IMR-90 (cell line): ENCODE measurements around the gene QPRT. TPM values are rescaled to one million over a fixed set of nuclear protein-coding genes. Genes with fewer than 3 reads are reported as not detected.

Experiments used
- ATAC-seq: fragments of 200-7000 bp; cut with Tn5 transposase; 2 replicates; pipeline ENCODE4 v1.9.1; 2020; ENCODE audit warnings: low read depth, mild to moderate bottlenecking, moderate library complexity
- BruUV-seq: library from RNA; stranded (reverse); fragments of 400-500 nt; replicated peaks from 2 replicates; lab custom pipeline; 2021; lab: Mats Ljungman, UMichigan
- CTCF ChIA-PET: fragments of 300-600 bp; formaldehyde crosslinking; extraction: SDS; loops from one replicate; lab custom pipeline; 2021; ENCODE audit warnings: antibody characterized with exemption; lab: Yijun Ruan, JAX
- POLR2A ChIA-PET: fragments of 300-600 bp; sonication (Branson Sonifier 250); formaldehyde crosslinking; loops from one replicate; lab custom pipeline; 2022; ENCODE audit warnings: antibody characterized with exemption; ENCODE audit not compliant: unreplicated experiment; lab: Charles Lee
- DNase-seq: peaks from one replicate; pipeline ENCODE4 v3.0.0; 2013
- H2AFZ ChIP-seq: replicated peaks from 2 replicates; pipeline ENCODE3; 2013; ENCODE audit warnings: low read length, mild to moderate bottlenecking; ENCODE audit not compliant: poor library complexity
- H2AK5ac ChIP-seq: 2 replicates; pipeline ENCODE4 v1.6.1; 2013; ENCODE audit warnings: low read depth, low read length, inconsistent platforms
- H2AK9ac ChIP-seq: replicated peaks from 2 replicates; pipeline ENCODE3; 2013; ENCODE audit warnings: mild to moderate bottlenecking, low read depth, low read length, moderate library complexity; ENCODE audit not compliant: poor library complexity
- H2BK120ac ChIP-seq: 2 replicates; pipeline ENCODE4 v1.6.1; 2013; ENCODE audit warnings: low read depth, low read length, inconsistent platforms
- H2BK15ac ChIP-seq: 3 replicates; pipeline ENCODE4 v1.6.1; 2013; ENCODE audit warnings: low read depth, low read length, inconsistent platforms
- H2BK20ac ChIP-seq: 2 replicates; pipeline ENCODE4 v1.6.1; 2013; ENCODE audit warnings: low read depth, mild to moderate bottlenecking, inconsistent platforms, low read length, moderate library complexity
- H2BK5ac ChIP-seq: 2 replicates; pipeline ENCODE4 v1.6.1; 2013; ENCODE audit warnings: mild to moderate bottlenecking, low read depth, low read length, inconsistent platforms; ENCODE audit not compliant: poor library complexity, severe bottlenecking
- H3K14ac ChIP-seq: replicated peaks from 2 replicates; pipeline ENCODE4 v1.6.1; 2013; ENCODE audit warnings: low read depth, low read length, inconsistent platforms
- H3K18ac ChIP-seq: 2 replicates; pipeline ENCODE4 v1.6.1; 2013; ENCODE audit warnings: low read depth, low read length, control low read depth
- H3K23ac ChIP-seq: 2 replicates; pipeline ENCODE4 v1.6.1; 2013; ENCODE audit warnings: low read depth, low read length, inconsistent platforms
- H3K27ac ChIP-seq: 2 replicates; pipeline ENCODE4 v1.5.1; 2013; ENCODE audit warnings: mild to moderate bottlenecking, control low read depth, low read length; ENCODE audit not compliant: insufficient read depth
- H3K27me3 ChIP-seq: 2 replicates; pipeline ENCODE4 v1.6.1; 2013; ENCODE audit warnings: low read length; ENCODE audit not compliant: control insufficient read depth, insufficient read depth
- H3K36me3 ChIP-seq: 2 replicates; pipeline ENCODE4 v1.6.1; 2013; ENCODE audit warnings: low read length, mixed read lengths; ENCODE audit not compliant: control insufficient read depth, insufficient read depth
- H3K4ac ChIP-seq: 2 replicates; pipeline ENCODE4 v1.6.1; 2013; ENCODE audit warnings: low read depth, low read length, inconsistent platforms
- H3K4me1 ChIP-seq: 2 replicates; pipeline ENCODE4 v1.6.1; 2013; ENCODE audit warnings: low read length, mixed read lengths; ENCODE audit not compliant: control insufficient read depth, insufficient read depth
- H3K4me2 ChIP-seq: 2 replicates; pipeline ENCODE4 v1.6.1; 2013; ENCODE audit warnings: low read depth, mild to moderate bottlenecking, control low read depth, low read length, moderate library complexity
- H3K4me3 ChIP-seq: 2 replicates; pipeline ENCODE4 v1.5.1; 2013; ENCODE audit warnings: low read depth, mild to moderate bottlenecking, control low read depth, low read length, moderate library complexity; ENCODE audit not compliant: insufficient read depth
- H3K56ac ChIP-seq: 2 replicates; pipeline ENCODE4 v1.6.1; 2013; ENCODE audit warnings: low read length, inconsistent platforms; ENCODE audit not compliant: insufficient read depth; ENCODE audit errors: extremely low read depth
- H3K79me1 ChIP-seq, 2 experiments: 2 replicates each; pipeline ENCODE4 v1.6.1; 2013; ENCODE audit warnings: low read length in 2 of 2, inconsistent platforms in 1 of 2, low read depth in 1 of 2
- H3K9ac ChIP-seq: 2 replicates; pipeline ENCODE4 v1.6.1; 2013; ENCODE audit warnings: low read depth, low read length, control low read depth
- H3K9me1 ChIP-seq: 2 replicates; pipeline ENCODE4 v1.6.1; 2013; ENCODE audit warnings: low read length, inconsistent platforms; ENCODE audit not compliant: insufficient read depth
- H3K9me3 ChIP-seq: 2 replicates; pipeline ENCODE4 v1.6.1; 2013; ENCODE audit warnings: low read length; ENCODE audit not compliant: control insufficient read depth, insufficient read depth
- H4K20me1 ChIP-seq: 2 replicates; pipeline ENCODE4 v1.6.1; 2013; ENCODE audit warnings: low read length, inconsistent platforms; ENCODE audit not compliant: insufficient read depth
- H4K5ac ChIP-seq: 2 replicates; pipeline ENCODE4 v1.6.1; 2013; ENCODE audit warnings: mild to moderate bottlenecking, low read depth, low read length, control low read depth
- H4K8ac ChIP-seq, 2 experiments: 2 replicates each; pipeline ENCODE4 v1.6.1; 2013; ENCODE audit warnings: low read depth in 2 of 2, low read length in 2 of 2, control low read depth in 1 of 2, inconsistent platforms in 1 of 2
- H4K91ac ChIP-seq: 2 replicates; pipeline ENCODE4 v1.6.1; 2013; ENCODE audit warnings: low read depth, low read length, inconsistent platforms; ENCODE audit not compliant: insufficient read depth
- BHLHE40 ChIP-seq: fragments of 150-350 bp; IDR thresholded peaks from 2 replicates; pipeline ENCODE4 v1.6.1; 2016; ENCODE audit warnings: mild to moderate bottlenecking, low read depth, low read length
- CEBPB ChIP-seq: IDR thresholded peaks from 2 replicates; pipeline ENCODE4 v1.6.1; 2012; ENCODE audit warnings: low read depth, low read length, improper control_type of control experiment
- CHD1 ChIP-seq: IDR thresholded peaks from 2 replicates; pipeline ENCODE4 v1.6.1; 2012; ENCODE audit warnings: low read depth, low read length, improper control_type of control experiment
- FOS ChIP-seq: fragments of 150-350 bp; IDR thresholded peaks from 2 replicates; pipeline ENCODE4 v1.6.1; 2016; ENCODE audit warnings: low read depth, low read length
- MAFK ChIP-seq: IDR thresholded peaks from 2 replicates; pipeline ENCODE4 v1.6.1; 2012; ENCODE audit warnings: low read depth, low read length, improper control_type of control experiment
- MAZ ChIP-seq: IDR thresholded peaks from 2 replicates; pipeline ENCODE4 v1.6.1; 2012; ENCODE audit warnings: low read depth, mild to moderate bottlenecking, low read length, improper control_type of control experiment, moderate library complexity, borderline replicate concordance
- MXI1 ChIP-seq: IDR thresholded peaks from 2 replicates; pipeline ENCODE4 v1.6.1; 2012; ENCODE audit warnings: low read depth, mild to moderate bottlenecking, low read length, moderate library complexity, borderline replicate concordance
- NFE2L2 ChIP-seq: fragments of 150-350 bp; IDR thresholded peaks from 2 replicates; pipeline ENCODE4 v1.6.1; 2016; ENCODE audit warnings: low read depth, mild to moderate bottlenecking, low read length
- POLR2A ChIP-seq: IDR thresholded peaks from 2 replicates; pipeline ENCODE4 v1.6.1; 2012; ENCODE audit warnings: mild to moderate bottlenecking, low read depth, low read length
- RAD21 ChIP-seq: IDR thresholded peaks from 2 replicates; pipeline ENCODE4 v1.6.1; 2012; ENCODE audit warnings: low read length, improper control_type of control experiment
- RCOR1 ChIP-seq: IDR thresholded peaks from 2 replicates; pipeline ENCODE4 v1.6.1; 2012; ENCODE audit warnings: mild to moderate bottlenecking, low read length, improper control_type of control experiment; ENCODE audit not compliant: insufficient replicate concordance
- RFX5 ChIP-seq: IDR thresholded peaks from 2 replicates; pipeline ENCODE4 v1.8.0; 2012; ENCODE audit warnings: low read depth, mild to moderate bottlenecking, low read length, moderate library complexity
- SMC3 ChIP-seq: fragments of 150-350 bp; IDR thresholded peaks from 2 replicates; pipeline ENCODE4 v1.6.1; 2016; ENCODE audit warnings: low read depth, mild to moderate bottlenecking, antibody characterized with exemption, low read length, moderate library complexity
- WGBS, 2 experiments: methylation state at CpG; one replicate each; pipeline versions ENCODE4 v1.1.5 to v1.1.7; 2013; ENCODE audit warnings: missing lambda C conversion rate in 2 of 2; ENCODE audit not compliant: insufficient read length in 1 of 2; ENCODE audit errors: extremely low coverage in 2 of 2; 5-methylcytosine and 5-hydroxymethylcytosine counted together
- dilution Hi-C: fragments of 300-500 bp; cut with HindIII; formaldehyde crosslinking; loops from one replicate; pipeline ENCODE4 v1.14.3; 2018; ENCODE audit warnings: low sequenced_read_pairs; ENCODE audit not compliant: unreplicated experiment
- in situ Hi-C: fragments of 300-500 bp; cut with MboI; formaldehyde crosslinking; loops from 3 replicates; pipeline ENCODE4 v1.14.3; 2019; ENCODE audit warnings: low sequenced_read_pairs, inconsistent platforms, mixed read lengths
- intact Hi-C: fragments of 100-400 bp; cut with micrococcal nuclease; formaldehyde crosslinking; loops from 2 replicates; pipeline ENCODE4 v1.10.0; 2022
- polyA plus RNA-seq, 3 experiments: library from polyadenylated mRNA; depleted of rRNA; stranded (reverse); fragments of >200 nt; gene quantifications; 2 replicates each; pipeline ENCODE4 v1.2.3, GENCODE V29; 2012; ENCODE audit warnings: low replicate concordance in 1 of 3
- total RNA-seq: library from RNA; depleted of rRNA; stranded (reverse); fragments of >200 nt; gene quantifications from 2 replicates; pipeline ENCODE4 v1.2.3, GENCODE V29; 2012
- TF ChIP-seq, protein P1 (sequence below): fragments of 150-350 bp; IDR thresholded peaks from 2 replicates; pipeline ENCODE4 v1.6.1; 2016; ENCODE audit warnings: low read depth, mild to moderate bottlenecking, low read length, moderate library complexity, borderline replicate concordance
- TF ChIP-seq, protein P2 (sequence below): conservative IDR thresholded peaks from 2 replicates; pipeline ENCODE4 v1.5.1; 2012; ENCODE audit warnings: mild to moderate bottlenecking, low read depth, low read length, improper control_type of control experiment
- TF ChIP-seq, protein P3 (sequence below): fragments of 150-350 bp; IDR thresholded peaks from 2 replicates; pipeline ENCODE4 v1.6.1; 2017; ENCODE audit warnings: mild to moderate bottlenecking, antibody characterized with exemption, low read length, low read depth

QPRT gene
- total and polyA plus RNA-seq, 2 of the 4 experiments (the other 2 are of a cell fraction): 3.4 to 6.3 TPM

DNA sequence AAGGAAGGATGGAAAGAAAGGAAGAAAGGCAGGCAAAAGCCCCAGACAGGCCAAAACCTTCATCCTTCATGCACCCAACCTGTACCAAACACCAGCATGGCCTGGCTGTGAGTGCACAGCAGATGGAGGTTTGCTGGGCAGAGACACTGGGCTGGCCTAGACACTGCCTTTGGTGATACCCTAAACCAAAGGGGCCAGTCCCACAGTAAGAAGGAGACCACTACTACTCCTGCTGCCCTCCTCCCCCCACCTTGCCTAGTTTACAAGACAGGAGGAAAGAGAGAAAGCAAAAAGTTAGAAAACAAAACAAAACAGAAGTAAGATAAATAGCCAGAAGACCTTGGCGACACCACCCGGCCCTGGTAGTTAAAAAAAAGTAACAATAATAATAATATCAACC, 19.1 kb downstream of the QPRT start:
- Histone ChIP-seq H3K9me3 (no peaks in the 10 kb centered on the region), H3K36me3 (no peaks in the 10 kb centered on the region), H3K23ac (no peak overlapping the region), H3K9me1 (no peaks in the 10 kb centered on the region), H4K5ac (no peak overlapping the region), H3K27me3 (peaks cover 10% of the 10 kb centered on the region; the same call in 1 of the 2 replicates), H2AK5ac (no peak overlapping the region; the same call in 1 of the 2 replicates), H2BK20ac (no peak overlapping the region), H2BK5ac (no peak overlapping the region), H4K20me1 (no peaks in the 10 kb centered on the region), H3K27ac (no peak overlapping the region), H2AFZ (no peak overlapping the region), H3K4me3 (no peak overlapping the region), H2AK9ac (no peak overlapping the region), H3K4ac (no peak overlapping the region), H4K8ac (no peak overlapping the region), H4K91ac (no peak overlapping the region), H3K4me2 (no peak overlapping the region), H2BK15ac (no peak overlapping the region), H3K9ac (no peak overlapping the region), H3K18ac (no peak overlapping the region), H3K4me1 (no peaks in the 10 kb centered on the region), H3K56ac (no peak overlapping the region), H3K14ac (no peak overlapping the region), H3K79me1 (no peaks in the 10 kb centered on the region), H2BK120ac (no peak overlapping the region)
- intact Hi-C loops: no loop called here
- WGBS, 2 experiments: no CpG with 5 or more reads among the region's 2 CpGs
- POLR2A ChIA-PET: no interaction called here
- CTCF ChIA-PET: interaction anchor here (0.7 kb wide), 1 partner anchor 25 kb away, joined by 4 read pairs; no protein-coding TSS in a partner anchor
- in situ Hi-C loops: loop anchor here (10.0 kb wide), 2 partner anchors 63 to 327 kb away; partner anchors contain the start of gene C16orf92
- TF ChIP-seq MXI1 (no peak), SMC3 (no peak), MAFK (no peak), RCOR1 (no peak), MAZ (no peak), RAD21 (no peak), CHD1 (no peak), FOS (no peak), RFX5 (no peak), NFE2L2 (no peak), CEBPB (no peak), POLR2A (no peak), BHLHE40 (no peak)
- TF ChIP-seq, protein P1, sequence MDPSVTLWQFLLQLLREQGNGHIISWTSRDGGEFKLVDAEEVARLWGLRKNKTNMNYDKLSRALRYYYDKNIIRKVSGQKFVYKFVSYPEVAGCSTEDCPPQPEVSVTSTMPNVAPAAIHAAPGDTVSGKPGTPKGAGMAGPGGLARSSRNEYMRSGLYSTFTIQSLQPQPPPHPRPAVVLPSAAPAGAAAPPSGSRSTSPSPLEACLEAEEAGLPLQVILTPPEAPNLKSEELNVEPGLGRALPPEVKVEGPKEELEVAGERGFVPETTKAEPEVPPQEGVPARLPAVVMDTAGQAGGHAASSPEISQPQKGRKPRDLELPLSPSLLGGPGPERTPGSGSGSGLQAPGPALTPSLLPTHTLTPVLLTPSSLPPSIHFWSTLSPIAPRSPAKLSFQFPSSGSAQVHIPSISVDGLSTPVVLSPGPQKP: no peak
- TF ChIP-seq, protein P2, sequence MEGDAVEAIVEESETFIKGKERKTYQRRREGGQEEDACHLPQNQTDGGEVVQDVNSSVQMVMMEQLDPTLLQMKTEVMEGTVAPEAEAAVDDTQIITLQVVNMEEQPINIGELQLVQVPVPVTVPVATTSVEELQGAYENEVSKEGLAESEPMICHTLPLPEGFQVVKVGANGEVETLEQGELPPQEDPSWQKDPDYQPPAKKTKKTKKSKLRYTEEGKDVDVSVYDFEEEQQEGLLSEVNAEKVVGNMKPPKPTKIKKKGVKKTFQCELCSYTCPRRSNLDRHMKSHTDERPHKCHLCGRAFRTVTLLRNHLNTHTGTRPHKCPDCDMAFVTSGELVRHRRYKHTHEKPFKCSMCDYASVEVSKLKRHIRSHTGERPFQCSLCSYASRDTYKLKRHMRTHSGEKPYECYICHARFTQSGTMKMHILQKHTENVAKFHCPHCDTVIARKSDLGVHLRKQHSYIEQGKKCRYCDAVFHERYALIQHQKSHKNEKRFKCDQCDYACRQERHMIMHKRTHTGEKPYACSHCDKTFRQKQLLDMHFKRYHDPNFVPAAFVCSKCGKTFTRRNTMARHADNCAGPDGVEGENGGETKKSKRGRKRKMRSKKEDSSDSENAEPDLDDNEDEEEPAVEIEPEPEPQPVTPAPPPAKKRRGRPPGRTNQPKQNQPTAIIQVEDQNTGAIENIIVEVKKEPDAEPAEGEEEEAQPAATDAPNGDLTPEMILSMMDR: no peak
- TF ChIP-seq, protein P3, sequence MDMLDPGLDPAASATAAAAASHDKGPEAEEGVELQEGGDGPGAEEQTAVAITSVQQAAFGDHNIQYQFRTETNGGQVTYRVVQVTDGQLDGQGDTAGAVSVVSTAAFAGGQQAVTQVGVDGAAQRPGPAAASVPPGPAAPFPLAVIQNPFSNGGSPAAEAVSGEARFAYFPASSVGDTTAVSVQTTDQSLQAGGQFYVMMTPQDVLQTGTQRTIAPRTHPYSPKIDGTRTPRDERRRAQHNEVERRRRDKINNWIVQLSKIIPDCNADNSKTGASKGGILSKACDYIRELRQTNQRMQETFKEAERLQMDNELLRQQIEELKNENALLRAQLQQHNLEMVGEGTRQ: no peak
- BruUV-seq: no TSS peak
- dilution Hi-C loops: no loop called here
- ATAC-seq (no peak), DNase-seq (no peak)
